Measurements from ENCODE around the gene COX18.

Gene COX18

DNA sequence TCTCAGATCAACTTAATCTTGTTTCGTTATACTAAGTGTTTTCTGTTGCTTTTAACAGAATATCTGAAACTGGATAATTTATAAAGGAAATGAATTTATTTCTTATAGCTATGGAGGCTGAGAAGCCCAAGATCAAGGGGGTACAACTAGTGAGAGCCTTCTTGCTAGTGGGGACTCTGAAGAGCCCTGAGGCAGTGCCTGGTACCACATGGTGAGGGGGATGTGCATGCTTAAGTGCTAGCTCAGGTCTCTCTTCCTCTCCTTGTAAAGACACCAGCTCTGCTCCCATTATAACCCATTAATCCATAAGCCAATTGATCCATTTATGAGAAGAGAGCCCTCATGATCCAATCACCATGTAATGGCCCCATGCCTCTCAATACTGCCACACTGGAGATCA lies 17.9 kb downstream of the COX18 start:
- DNase-seq = no peak

DNA sequence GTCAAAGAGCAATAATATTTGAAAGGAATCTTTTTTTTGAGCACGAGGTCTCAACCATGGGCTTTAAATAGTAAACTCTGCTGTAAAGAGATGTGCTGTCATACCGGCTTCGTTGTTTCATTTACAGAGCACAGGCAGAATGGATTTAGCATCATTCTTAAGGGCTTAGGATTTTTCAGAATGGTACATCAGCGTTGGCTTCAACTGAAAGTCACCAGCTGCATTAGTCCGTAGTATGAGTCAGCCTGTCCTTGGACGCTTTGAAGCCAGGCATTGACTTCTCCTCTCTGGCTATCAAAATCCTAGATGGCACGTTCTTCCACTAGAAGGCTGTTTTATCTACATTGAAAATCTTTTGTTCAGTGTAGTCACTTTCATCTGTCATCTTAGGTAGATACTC lies 23.6 kb downstream of the COX18 start:
- no peak for DNase-seq

DNA sequence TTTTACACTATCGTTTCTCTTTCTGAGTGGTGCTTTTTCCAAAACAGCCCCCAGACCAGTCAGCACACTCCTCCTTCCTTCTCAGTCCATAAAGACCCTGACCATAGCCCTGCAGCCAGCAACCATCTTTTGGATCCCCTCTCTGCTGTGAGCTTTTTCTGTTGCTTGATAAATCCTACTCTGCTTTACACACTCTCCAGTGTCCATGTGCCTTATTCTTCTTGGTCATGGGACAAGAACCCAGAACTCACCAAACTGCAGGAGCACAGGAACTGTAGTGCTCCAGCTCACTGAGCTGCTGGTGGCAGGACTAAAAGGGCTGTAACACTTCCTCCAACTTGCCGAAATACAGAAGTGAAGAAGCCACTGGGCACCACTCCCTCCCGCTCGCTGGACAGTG lies 32.5 kb downstream of the COX18 start:
- no peak for DNase-seq

DNA sequence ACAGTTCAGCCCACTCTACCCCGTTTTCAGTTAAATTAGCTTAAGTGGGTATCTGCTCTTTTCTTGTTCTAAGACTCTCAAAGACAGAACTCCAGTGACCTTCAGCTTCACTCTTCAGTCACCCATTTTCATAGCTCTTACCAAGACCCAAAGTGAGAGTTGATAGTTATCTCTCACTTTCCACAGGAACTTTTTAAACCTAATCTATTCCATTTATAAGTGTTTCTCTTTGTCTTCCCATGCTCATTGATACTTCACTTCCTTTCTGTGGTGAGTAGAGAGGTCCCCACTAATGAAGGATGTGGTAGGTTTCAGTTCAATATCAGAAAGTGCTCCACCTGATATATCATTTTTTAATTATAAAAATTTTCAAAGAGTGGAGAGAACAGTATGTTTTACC lies 33.4 kb downstream of the COX18 start:
- DNase-seq = no peak

DNA sequence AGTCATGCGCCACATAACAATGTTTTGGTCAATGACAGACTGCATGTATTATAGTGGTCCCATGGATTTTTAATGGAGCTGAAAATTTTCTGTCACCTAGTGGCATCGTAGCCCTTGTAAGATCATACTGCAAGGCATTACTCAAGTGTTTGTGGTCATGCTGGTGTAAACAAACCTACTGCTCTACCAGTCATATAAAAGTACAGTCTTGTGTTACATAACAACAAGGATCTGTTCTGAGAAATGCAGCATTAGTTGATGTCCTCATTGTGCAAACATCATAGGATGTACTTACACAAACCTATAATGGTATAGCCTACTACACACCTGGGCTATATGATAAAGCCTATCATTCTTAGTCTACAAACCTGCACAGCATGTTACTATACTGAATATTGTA lies 34.6 kb downstream of the COX18 start:
- no peak for DNase-seq

DNA sequence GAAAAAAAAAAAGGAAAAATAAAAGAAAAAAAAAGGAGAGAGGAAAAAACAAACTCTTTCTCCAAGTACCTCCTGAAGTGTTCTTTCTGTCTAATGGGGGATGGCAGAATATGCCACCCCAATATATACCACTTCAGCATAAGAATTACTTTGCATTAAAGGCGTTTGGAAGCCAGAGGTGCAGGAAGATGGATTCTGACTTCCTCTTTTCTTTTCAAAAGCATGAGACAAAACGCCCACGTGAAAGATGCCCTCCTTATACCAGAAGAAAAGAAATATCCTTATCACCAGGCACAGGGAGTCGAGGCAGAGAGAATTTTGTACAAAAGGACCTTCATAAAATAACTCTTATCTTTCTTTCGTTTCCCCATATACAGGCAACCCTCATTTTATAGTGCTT lies 40.9 kb downstream of the COX18 start:
- DNase-seq = no peak

DNA sequence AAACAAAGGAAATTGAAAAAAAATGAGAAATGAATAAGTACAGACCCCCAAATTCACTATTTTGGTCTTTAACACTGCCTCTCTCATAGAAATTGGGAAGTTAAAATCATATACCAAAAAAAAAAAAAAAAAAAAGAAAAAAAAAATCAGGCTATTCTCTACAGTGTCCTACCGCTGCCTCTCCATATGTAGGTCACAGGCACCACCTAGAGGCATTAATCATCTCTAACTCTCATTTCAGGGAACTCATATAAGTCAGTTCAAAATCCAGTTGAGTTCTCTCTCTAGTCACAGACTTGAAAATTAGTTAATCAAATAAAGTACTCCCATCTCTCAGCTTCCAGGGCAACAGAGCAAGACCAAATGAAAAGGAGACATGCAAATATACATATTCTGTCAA lies 47.9 kb downstream of the COX18 start:
- DNase-seq = no peak

DNA sequence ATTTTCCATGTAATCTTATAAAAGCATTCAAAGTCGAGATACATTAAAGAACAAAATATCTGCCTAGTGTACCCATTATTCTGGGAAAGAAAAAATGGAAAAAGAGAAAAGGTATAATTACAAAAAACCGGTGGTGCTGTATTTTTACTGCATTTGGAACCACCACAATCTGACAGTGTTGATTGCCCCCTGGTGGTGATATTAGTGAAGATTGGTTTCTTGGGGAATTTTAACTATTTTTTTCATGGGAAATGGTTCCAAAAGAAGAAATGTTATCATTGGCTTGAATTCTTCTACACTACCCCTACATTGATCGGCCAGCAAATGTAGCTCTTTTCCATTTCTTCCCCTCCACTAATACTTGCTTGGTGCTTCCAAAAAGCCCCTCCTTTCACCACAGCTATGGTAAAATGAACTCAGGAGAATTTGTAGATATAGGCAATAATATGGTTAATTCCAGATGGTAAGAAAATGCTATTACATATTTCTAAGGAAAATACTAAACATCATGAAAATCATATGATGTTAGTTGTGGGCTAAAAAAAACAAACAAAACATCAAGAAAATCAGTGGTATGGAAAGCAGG lies 50.0 kb downstream of the COX18 start:
- DNase-seq = no peak

DNA sequence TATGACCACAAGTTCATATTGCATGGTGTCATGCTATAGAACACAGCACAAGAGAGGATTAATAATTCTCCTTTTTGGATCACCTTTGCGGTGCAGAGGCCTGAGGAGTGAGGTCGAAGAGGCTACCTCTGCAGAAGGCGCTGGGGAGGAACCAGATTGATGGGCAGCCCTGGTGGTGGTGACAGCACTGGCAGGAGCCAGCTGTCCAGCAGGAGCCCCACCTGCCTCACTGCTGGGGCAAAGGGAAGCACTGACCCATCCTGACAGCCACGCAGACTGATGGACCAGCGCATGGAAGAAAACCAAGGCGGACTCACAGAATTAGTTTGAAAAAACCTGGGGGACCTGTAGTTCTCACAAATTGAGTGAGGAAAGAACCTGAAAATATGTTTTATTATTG lies 50.9 kb downstream of the COX18 start:
- DNase-seq = no peak

DNA sequence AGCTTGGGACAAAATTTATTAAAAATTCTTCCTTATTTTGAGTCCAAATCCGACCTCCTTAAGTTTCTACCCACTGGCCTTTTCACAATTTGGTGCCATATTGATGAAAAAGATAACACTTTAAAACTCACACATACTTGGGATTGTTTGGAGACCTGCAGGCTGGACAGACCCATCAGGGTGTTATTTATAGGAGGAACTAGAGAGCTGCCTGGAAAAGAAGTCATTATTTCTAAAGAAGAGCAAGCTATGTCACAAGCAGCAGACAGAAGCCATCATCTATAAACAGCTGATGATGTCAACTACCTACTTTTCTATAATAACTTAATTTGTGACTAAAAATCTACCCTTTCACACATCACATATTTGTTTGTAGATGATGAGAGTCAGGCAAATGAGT lies 56.2 kb downstream of the COX18 start:
- DNase-seq = no peak

DNA sequence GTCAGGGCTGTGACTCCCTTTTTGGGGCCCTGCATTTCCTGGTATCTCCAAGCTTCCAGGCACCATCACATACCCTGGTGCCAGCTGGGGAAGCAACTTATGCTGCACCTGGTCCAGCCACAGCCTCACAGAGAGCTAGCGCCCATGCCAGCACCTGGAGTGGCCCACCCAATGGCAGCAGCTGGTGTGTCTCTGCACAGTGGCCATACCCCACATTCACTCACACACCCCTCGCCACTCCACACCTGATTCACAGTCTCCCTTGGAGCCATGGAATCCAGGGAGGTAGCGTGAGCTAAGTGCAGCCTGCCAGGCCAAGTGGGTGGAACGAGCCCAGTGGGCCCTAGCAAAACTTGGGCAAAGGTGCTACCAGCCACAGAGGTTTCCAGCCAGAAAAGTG lies 56.8 kb downstream of the COX18 start:
- DNase-seq = no peak

DNA sequence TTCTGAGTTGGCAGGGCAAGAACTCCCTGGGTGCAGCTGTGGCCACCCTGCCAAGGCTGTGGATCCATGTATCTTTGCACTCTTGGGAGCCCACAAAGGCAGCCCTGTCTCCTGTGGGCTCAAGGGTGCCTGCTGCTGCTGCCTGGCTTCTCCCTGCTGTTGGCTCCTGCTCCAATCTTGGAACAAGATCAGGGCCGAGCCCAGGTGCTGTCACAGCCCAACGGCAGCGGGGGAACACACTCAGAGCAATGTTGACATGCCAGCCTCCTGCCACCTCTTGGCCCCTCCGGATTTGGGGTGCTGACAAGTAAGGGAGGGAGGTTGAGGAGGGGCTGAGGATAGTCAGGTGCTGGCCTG lies 57.9 kb downstream of the COX18 start:
- DNase-seq = no peak

DNA sequence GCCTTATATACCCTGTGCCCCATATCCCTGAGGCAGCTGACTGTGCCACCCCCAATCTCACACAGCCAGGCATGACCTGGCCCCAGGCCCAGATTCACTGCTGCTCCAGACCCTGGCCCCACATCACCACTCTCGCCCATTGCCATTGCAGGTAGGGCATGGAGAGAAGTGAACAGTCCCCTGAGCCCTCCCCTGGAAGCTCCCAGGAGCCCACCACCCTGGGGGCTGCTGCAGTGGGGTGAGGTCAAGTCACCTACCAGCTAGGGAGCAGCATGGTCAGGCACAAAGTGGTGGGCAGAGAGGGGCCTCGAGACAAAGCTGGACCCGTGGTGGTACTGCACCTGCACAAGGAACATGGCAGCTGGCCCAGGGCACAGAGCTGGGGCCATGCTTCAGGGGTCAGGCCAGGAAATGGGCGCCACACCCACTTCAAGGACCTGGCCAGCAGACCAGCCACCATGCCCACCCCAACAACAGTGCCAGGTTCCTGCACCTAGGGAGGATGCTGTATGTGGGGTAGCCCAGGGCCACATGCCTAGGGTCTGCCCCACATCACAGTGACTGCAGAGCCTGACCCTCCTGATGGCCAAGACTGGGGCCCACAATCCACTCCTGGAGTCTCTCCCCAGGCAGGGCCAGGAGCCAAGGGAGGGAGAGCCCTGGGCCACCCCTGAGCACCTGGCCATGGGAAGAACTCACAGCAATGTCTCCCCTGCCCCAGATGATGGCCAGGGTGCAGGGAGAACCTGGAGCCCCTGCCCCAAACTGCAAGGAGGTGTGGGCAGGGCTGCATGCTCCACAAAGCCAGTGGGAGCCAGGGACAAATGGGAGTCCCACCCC lies 58.5 kb downstream of the COX18 start:
- no peak for DNase-seq

DNA sequence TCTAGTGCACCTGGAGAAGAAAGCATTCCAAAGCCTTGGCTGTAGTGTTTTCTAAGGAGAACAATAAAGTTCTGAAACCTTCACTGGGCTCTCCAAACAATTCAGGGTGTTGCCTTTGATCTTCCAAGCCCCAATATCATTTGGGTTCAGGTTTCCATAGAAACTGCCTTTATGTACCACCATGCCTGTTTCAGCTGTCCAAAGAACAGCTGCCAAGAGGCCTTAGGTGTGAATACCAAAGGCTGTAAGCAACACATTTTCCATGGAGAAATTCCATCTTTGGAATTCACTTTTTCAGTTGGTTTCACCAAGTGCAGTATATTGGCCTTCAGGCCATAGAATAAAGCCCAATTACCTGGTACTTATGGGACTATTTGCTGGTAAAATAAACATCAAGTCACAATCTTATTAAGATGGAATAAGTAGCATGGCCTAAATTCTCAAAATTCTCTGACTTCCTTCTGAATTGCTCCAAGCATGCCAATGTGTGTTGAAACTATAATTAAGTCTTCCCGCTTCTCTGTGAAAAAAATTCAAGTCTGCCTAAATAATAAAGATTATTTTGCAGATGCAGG lies 61.9 kb downstream of the COX18 start:
- DNase-seq = no peak

DNA sequence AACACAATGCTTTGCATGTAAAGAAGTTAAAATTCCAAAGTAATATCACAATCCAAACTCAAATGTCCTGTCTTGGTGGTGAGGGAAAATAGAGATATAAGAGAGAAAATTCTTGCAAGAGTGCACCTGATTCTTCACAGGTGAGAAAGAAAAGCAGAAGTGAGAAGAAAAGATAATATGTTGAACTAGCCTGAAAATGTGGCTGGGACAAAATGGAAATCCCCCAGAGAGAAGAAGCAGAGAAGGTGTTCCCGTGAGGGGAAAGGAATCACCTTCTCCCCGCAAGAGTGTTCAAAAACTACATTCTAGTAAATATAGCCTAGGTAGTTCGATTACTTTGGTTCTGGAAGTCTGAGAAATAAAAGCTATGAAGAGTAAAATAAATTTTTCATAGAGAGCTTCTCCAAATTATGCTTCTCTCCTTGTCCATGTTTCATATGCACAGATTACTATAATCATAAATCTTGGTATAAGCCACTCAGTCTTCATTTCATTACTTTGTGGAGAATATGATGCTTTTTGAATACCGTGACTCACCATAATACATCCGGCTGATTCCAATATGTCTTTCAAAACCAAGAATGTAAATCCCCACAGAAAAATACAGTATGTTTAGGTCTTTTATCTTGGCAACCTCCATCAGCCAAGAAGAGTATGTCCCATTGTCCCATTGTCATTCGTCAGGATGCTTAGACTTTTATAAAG lies 63.1 kb downstream of the COX18 start:
- no peak for DNase-seq

DNA sequence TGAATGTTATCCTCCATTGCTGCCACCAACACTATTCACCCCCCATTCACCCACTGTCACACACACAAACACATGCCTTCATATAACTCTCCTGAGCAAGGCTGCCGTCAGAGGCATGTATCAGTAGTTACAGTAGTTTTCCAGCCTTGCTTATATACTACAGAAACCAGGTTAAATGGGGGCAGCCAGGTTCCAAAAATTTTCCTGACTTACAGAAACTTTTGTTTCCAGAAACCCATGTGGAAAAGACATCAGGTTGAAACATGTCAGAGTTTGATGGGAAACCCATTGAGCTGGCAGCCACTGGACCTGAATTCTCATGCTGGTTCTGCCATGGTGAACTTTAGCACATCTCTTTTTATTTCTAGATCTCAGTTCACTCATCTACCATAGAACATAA lies 64.0 kb downstream of the COX18 start:
- no peak for DNase-seq

Measured in activated gamma-delta T cell (primary cell).